GM21381 (cell line): ENCODE data around the gene SHISA7.

ENCODE experiments used
- ATAC-seq: cut with Tn5 transposase; IDR thresholded peaks from one replicate; pipeline ENCODE4 v1.9.1; 2021; ENCODE audit warnings: mild to moderate bottlenecking, moderate library complexity; ENCODE audit not compliant: unreplicated experiment

The SHISA7 gene

GRCh38 chr19:55443045-55443823 is at the start of gene SHISA7:
TSS of gene SHISA7 (minus strand) at chr19:55443300. CDS start at chr19:55442863, 437 bp downstream.
- no peak for ATAC-seq

- ATAC-seq, result no peak
Measured at GRCh38 chr19:55492362-55492944, 49.4 kb upstream of the SHISA7 start.

GRCh38 chr19:55491546-55492360 is 48.7 kb upstream of the SHISA7 start:
- ATAC-seq, result no peak

- ATAC-seq, result no peak
Measured at GRCh38 chr19:55490478-55491432, 47.7 kb upstream of the SHISA7 start.

GRCh38 chr19:55489711-55490477 is 46.8 kb upstream of the SHISA7 start:
- no peak for ATAC-seq

GRCh38 chr19:55488986-55489710 is 46.0 kb upstream of the SHISA7 start:
- ATAC-seq, result no peak

- no peak for ATAC-seq
Measured at GRCh38 chr19:55487924-55488687, 45.0 kb upstream of the SHISA7 start, which contains the start of gene SSC5D. TSS of gene SSC5D (plus strand) at chr19:55488436. CDS start at chr19:55488590, 154 bp downstream.

GRCh38 chr19:55486971-55487923 is 44.1 kb upstream of the SHISA7 start:
- no peak for ATAC-seq

- no peak for ATAC-seq
Measured at GRCh38 chr19:55486043-55486970, 43.2 kb upstream of the SHISA7 start.

GRCh38 chr19:55485439-55486011 is 42.4 kb upstream of the SHISA7 start:
- ATAC-seq, result no peak

- peak; percentile 64 for ATAC-seq
Measured at GRCh38 chr19:55484593-55485438, 41.7 kb upstream of the SHISA7 start, which contains the start of gene NAT14. TSS of gene NAT14 (plus strand) at chr19:55485188. CDS start at chr19:55485709, 521 bp downstream.

GRCh38 chr19:55483706-55484592 is 40.8 kb upstream of the SHISA7 start:
- no peak for ATAC-seq

- no peak for ATAC-seq
Measured at GRCh38 chr19:55482967-55483705, 40.0 kb upstream of the SHISA7 start.
